Neuronal stem cell (in vitro differentiated cells): ENCODE results near the gene PDK4.

Experiments
- DNase-seq: peaks from one replicate; pipeline ENCODE4 v3.0.0-alpha.2; 2013; ENCODE audit warnings: low spot score
- H2AFZ ChIP-seq: one replicate; pipeline ENCODE4 v1.6.1; 2013; ENCODE audit warnings: mild to moderate bottlenecking, low read length, inconsistent platforms
- H2AK5ac ChIP-seq: 2 replicates; pipeline ENCODE4 v1.6.1; 2013; ENCODE audit warnings: low read depth, mild to moderate bottlenecking, inconsistent platforms, low read length, moderate library complexity, mixed read lengths
- H2BK120ac ChIP-seq: 2 replicates; pipeline ENCODE4 v1.6.1; 2013; ENCODE audit warnings: low read depth, mild to moderate bottlenecking, inconsistent platforms, low read length, moderate library complexity, mixed read lengths
- H2BK12ac ChIP-seq: one replicate; pipeline ENCODE4 v1.6.1; 2013; ENCODE audit warnings: low read length, inconsistent platforms
- H2BK15ac ChIP-seq: 2 replicates; pipeline ENCODE4 v1.6.1; 2013; ENCODE audit warnings: mild to moderate bottlenecking, low read length, inconsistent platforms, mixed read lengths
- H2BK5ac ChIP-seq: one replicate; pipeline ENCODE4 v1.6.1; 2013; ENCODE audit warnings: inconsistent platforms, mild to moderate bottlenecking, low read length, moderate library complexity
- H3K14ac ChIP-seq: one replicate; pipeline ENCODE4 v1.6.1; 2013; ENCODE audit warnings: low read length, inconsistent platforms
- H3K18ac ChIP-seq: 2 replicates; pipeline ENCODE4 v1.6.1; 2013; ENCODE audit warnings: low read length, inconsistent platforms
- H3K23ac ChIP-seq: 2 replicates; pipeline ENCODE4 v1.6.1; 2013; ENCODE audit warnings: low read depth, mild to moderate bottlenecking, mixed read lengths, low read length, inconsistent platforms; ENCODE audit not compliant: poor library complexity
- H3K27ac ChIP-seq: replicated peaks from 3 replicates; pipeline ENCODE4 v1.5.1; 2013; ENCODE audit warnings: low read length, inconsistent platforms
- H3K27me3 ChIP-seq, 3 experiments: 2 replicates each; pipeline ENCODE4 v1.6.1; 2013; ENCODE audit warnings: low read length in 3 of 3, mild to moderate bottlenecking in 2 of 3, inconsistent platforms in 1 of 3, low read depth in 1 of 3, mixed read lengths in 1 of 3, moderate library complexity in 1 of 3; ENCODE audit not compliant: control insufficient read depth in 3 of 3, insufficient read depth in 3 of 3
- H3K36me3 ChIP-seq, 2 donors: replicated peaks in 1 of 2; 2 replicates each; pipeline ENCODE4 v1.6.1; 2013; ENCODE audit warnings: low read length in 2 of 2; ENCODE audit not compliant: control insufficient read depth in 2 of 2, insufficient read depth in 2 of 2
- H3K4ac ChIP-seq: 2 replicates; pipeline ENCODE4 v1.6.1; 2013; ENCODE audit warnings: inconsistent platforms, mild to moderate bottlenecking, low read length, moderate library complexity
- H3K4me1 ChIP-seq, 2 donors: 1 replicate in 1 of 2; 2 replicates in 1 of 2; pipeline ENCODE4 v1.6.1; 2013; ENCODE audit warnings: low read length in 2 of 2, low read depth in 1 of 2; ENCODE audit not compliant: control insufficient read depth in 2 of 2, insufficient read depth in 1 of 2
- H3K4me2 ChIP-seq: one replicate; pipeline ENCODE4 v1.6.1; 2013; ENCODE audit warnings: mild to moderate bottlenecking, low read length, inconsistent platforms; ENCODE audit not compliant: insufficient read depth, poor library complexity, severe bottlenecking
- H3K4me3 ChIP-seq, 2 donors: 2 replicates each; pipeline ENCODE4 v1.5.1; 2013; ENCODE audit warnings: low read length in 2 of 2, mild to moderate bottlenecking in 2 of 2, inconsistent platforms in 1 of 2, moderate library complexity in 1 of 2
- H3K79me1 ChIP-seq: one replicate; pipeline ENCODE4 v1.6.1; 2013; ENCODE audit warnings: low read depth, mild to moderate bottlenecking, inconsistent platforms, low read length, moderate library complexity
- H3K9ac ChIP-seq: one replicate; pipeline ENCODE4 v1.6.1; 2013; ENCODE audit warnings: mild to moderate bottlenecking, low read depth, low read length, inconsistent platforms; ENCODE audit not compliant: poor library complexity
- H3K9me3 ChIP-seq, 2 donors: replicated peaks in 1 of 2; 2 replicates each; pipeline versions ENCODE3 to v1.6.1; 2013; ENCODE audit warnings: low read length in 2 of 2, mild to moderate bottlenecking in 2 of 2, inconsistent platforms in 1 of 2, low read depth in 1 of 2, mixed read lengths in 1 of 2, moderate library complexity in 1 of 2; ENCODE audit not compliant: control insufficient read depth in 2 of 2, insufficient read depth in 1 of 2
- H4K8ac ChIP-seq: one replicate; pipeline ENCODE4 v1.6.1; 2013; ENCODE audit warnings: low read depth, mild to moderate bottlenecking, inconsistent platforms, low read length, moderate library complexity
- H4K91ac ChIP-seq: one replicate; pipeline ENCODE4 v1.6.1; 2013; ENCODE audit warnings: low read length, low read depth, mild to moderate bottlenecking, inconsistent platforms; ENCODE audit not compliant: poor library complexity
- WGBS, 2 donors: extraction: QIAGEN DNeasy Blood & Tissue Kit; methylation state at CpG; one replicate each; pipeline ENCODE4 v1.1.7; 2013; ENCODE audit warnings: missing lambda C conversion rate in 2 of 2, mixed read lengths in 1 of 2; ENCODE audit not compliant: insufficient read length in 2 of 2, insufficient replicate concordance in 1 of 2; ENCODE audit errors: extremely low coverage in 2 of 2; 5-methylcytosine and 5-hydroxymethylcytosine counted together

PDK4 gene

DNA sequence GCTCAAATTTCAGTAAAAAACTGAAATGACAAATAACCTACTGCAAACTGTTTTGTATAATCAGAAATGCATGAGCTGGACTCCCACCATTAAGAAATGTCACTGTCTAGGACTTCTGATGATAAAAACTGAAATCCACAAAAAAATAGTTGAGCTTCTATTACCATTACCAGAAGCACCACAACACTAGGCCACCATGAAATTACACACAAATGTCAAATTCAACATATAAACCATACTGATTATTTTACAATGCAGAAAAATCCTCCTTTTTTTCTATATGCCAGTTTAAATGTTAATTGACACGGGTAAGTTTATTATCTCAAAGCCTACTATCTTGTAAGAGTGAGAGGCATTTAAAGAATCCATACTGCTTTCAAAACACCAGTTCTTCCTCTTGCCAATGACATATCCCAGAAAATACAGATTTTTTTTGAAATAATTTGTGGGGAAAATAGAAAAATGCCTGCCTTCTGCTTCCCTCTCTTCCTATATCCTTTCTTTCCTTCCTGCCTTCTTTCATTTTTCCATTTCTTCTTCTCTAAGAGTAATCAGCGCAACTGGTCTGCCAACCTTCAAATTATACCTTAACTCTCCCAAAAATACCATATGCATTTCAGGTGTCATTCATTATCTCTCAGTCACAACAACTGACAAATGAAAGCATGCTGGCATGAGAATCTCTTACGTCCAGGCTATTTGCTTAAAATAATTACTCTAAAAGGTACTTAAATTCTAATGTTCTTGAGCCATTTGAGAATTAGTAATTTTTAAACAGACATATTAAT lies 12.3 kb downstream of the PDK4 start:
- H2BK5ac ChIP-seq: no peak overlapping the region
- no peak overlapping the region for H2BK15ac ChIP-seq
- no peak overlapping the region for H2BK120ac ChIP-seq
- H4K8ac ChIP-seq: no peak overlapping the region
- H3K18ac ChIP-seq: no peak overlapping the region
- H2BK12ac ChIP-seq: no peak overlapping the region
- no peaks in the 10 kb centered on the region for H3K36me3 ChIP-seq
- no peak overlapping the region for H3K4ac ChIP-seq
- no peak overlapping the region for H3K9ac ChIP-seq
- H3K4me1 ChIP-seq: no peaks in the 10 kb centered on the region
- no peak overlapping the region for H3K14ac ChIP-seq
- no peaks in the 10 kb centered on the region for H3K79me1 ChIP-seq
- no peak overlapping the region for H3K23ac ChIP-seq
- H3K4me2 ChIP-seq: no peak overlapping the region
- WGBS, 2 donors: no CpG with 5 or more reads among the region's 3 CpGs
- no peaks in the 10 kb centered on the region for H3K9me3 ChIP-seq
- no peak overlapping the region for H3K27ac ChIP-seq
- no peak overlapping the region for H2AFZ ChIP-seq
- H3K4me3 ChIP-seq: no peak overlapping the region
- H3K27me3 ChIP-seq: peaks cover 0 to 5% (median 0%) of the 10 kb centered on the region in 3 experiments
- no peak for DNase-seq
- no peak overlapping the region for H2AK5ac ChIP-seq
- H4K91ac ChIP-seq: no peak overlapping the region

- H3K4me2 ChIP-seq: no peak overlapping the region
- no peak overlapping the region for H3K14ac ChIP-seq
- no peaks in the 10 kb centered on the region for H3K36me3 ChIP-seq
- no peak overlapping the region for H2AFZ ChIP-seq
- WGBS, 2 donors: no CpG with 5 or more reads among the region's 4 CpGs
- H3K4me1 ChIP-seq: no peaks in the 10 kb centered on the region
- H2AK5ac ChIP-seq: no peak overlapping the region
- H3K18ac ChIP-seq: no peak overlapping the region
- no peak overlapping the region for H2BK5ac ChIP-seq
- H2BK120ac ChIP-seq: no peak overlapping the region
- no peak overlapping the region for H2BK12ac ChIP-seq
- H3K4me3 ChIP-seq: no peak overlapping the region
- no peaks in the 10 kb centered on the region for H3K79me1 ChIP-seq
- H3K9me3 ChIP-seq: no peaks in the 10 kb centered on the region
- H4K91ac ChIP-seq: no peak overlapping the region
- no peak overlapping the region for H3K4ac ChIP-seq
- H3K23ac ChIP-seq: no peak overlapping the region
- no peak overlapping the region for H3K9ac ChIP-seq
- no peaks in the 10 kb centered on the region for H3K27me3 ChIP-seq
- no peak for DNase-seq
- H4K8ac ChIP-seq: no peak overlapping the region
- no peak overlapping the region for H3K27ac ChIP-seq
- H2BK15ac ChIP-seq: no peak overlapping the region
Measured at GRCh38 chr7:95582578-95583293, 13.6 kb downstream of the PDK4 start.

DNA sequence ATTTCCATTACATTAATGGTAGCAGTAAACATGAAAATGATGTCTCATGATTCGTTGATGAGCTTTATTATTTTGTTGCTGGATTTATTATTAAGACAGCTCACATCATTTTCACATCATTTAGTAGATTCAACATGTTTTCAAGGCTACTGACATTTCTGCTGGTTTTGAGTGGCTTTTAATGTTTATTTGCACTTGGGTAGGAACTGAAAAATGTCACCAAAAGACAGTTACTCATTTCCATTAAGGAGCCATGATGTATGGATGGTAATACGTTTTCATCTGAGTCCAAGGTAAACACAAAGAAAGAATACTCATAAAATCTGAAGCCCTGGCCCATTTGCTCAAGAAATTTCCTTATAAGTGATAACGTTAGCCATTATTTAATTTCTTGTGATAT lies 14.8 kb downstream of the PDK4 start:
- Histone ChIP-seq H3K27me3 (no peaks in the 10 kb centered on the region), H2BK5ac (no peak overlapping the region), H4K91ac (no peak overlapping the region), H2AK5ac (no peak overlapping the region), H2BK120ac (no peak overlapping the region), H3K79me1 (no peaks in the 10 kb centered on the region), H3K23ac (no peak overlapping the region), H4K8ac (no peak overlapping the region), H3K4me3 (no peak overlapping the region), H3K14ac (no peak overlapping the region), H3K9ac (no peak overlapping the region), H3K4me2 (no peak overlapping the region), H3K4ac (no peak overlapping the region), H2BK12ac (no peak overlapping the region), H3K4me1 (no peaks in the 10 kb centered on the region), H2BK15ac (no peak overlapping the region), H3K27ac (no peak overlapping the region), H3K9me3 (no peaks in the 10 kb centered on the region), H3K18ac (no peak overlapping the region), H3K36me3 (no peaks in the 10 kb centered on the region), H2AFZ (no peak overlapping the region)
- no peak for DNase-seq
- no CpG with 5 or more reads among the region's 3 CpGs for WGBS, 2 donors

- no peak overlapping the region for H3K4me3 ChIP-seq
- H4K91ac ChIP-seq: no peak overlapping the region
- H3K4me2 ChIP-seq: no peak overlapping the region
- H3K14ac ChIP-seq: no peak overlapping the region
- no peak overlapping the region for H3K27ac ChIP-seq
- no peak overlapping the region for H3K23ac ChIP-seq
- no peak overlapping the region for H2BK15ac ChIP-seq
- H3K27me3 ChIP-seq: no peaks in the 10 kb centered on the region
- H3K18ac ChIP-seq: no peak overlapping the region
- H2AK5ac ChIP-seq: no peak overlapping the region
- H2BK5ac ChIP-seq: no peak overlapping the region
- no peaks in the 10 kb centered on the region for H3K36me3 ChIP-seq
- no peaks in the 10 kb centered on the region for H3K79me1 ChIP-seq
- no peaks in the 10 kb centered on the region for H3K4me1 ChIP-seq
- DNase-seq: no peak
- H2AFZ ChIP-seq: no peak overlapping the region
- H3K4ac ChIP-seq: no peak overlapping the region
- no peak overlapping the region for H4K8ac ChIP-seq
- no peak overlapping the region for H2BK12ac ChIP-seq
- no peaks in the 10 kb centered on the region for H3K9me3 ChIP-seq
- no peak overlapping the region for H3K9ac ChIP-seq
- H2BK120ac ChIP-seq: no peak overlapping the region
- no CpG with 5 or more reads among the region's 7 CpGs for WGBS, 2 donors
Measured at GRCh38 chr7:95579318-95579717, 17.0 kb downstream of the PDK4 start.
